ENCODE measurements around the gene NAT8L.
A peak's percentile ranks its signal among the peaks of the same experiment; 100 is the strongest.
"Not testable (repeated sequence)": the region's sequence is repeated elsewhere in the genome, so short reads cannot be mapped to it uniquely, and the experiment has no call there.

NAT8L gene, protein sequence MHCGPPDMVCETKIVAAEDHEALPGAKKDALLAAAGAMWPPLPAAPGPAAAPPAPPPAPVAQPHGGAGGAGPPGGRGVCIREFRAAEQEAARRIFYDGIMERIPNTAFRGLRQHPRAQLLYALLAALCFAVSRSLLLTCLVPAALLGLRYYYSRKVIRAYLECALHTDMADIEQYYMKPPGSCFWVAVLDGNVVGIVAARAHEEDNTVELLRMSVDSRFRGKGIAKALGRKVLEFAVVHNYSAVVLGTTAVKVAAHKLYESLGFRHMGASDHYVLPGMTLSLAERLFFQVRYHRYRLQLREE

DNA sequence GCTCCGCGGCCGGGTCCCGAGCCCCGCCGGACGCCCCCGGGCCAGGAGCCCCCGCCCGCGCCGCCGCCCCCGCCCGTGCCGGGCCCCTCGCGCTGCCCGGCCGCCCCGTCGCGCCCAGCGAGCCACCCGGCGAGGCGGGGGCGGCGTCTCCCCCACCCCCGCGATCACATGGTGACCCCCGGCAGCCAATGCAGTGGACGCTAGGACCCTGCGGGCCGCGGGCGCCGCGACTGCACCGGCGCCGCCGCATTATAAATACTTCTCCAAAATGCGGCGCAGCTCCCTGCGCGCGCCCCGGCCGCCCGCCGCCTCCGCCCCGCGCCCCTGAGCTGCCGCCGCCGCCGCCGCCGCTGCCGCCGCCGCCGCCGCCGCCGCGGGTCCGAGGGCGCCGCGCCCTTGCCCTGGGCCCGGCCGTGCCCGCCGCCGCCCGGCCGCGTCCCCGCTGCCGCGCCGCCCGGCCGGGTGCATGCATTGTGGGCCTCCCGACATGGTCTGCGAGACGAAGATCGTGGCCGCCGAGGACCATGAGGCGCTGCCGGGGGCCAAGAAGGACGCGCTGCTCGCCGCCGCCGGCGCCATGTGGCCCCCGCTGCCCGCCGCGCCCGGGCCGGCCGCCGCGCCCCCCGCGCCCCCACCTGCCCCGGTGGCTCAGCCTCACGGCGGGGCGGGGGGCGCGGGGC, at the start of gene NAT8L:
NAT8L (plus strand) TSS at position 282 of the 680 bp plus-strand sequence; CDS start at position 467, 185 bp downstream.
- DNase-seq: no peak

DNA sequence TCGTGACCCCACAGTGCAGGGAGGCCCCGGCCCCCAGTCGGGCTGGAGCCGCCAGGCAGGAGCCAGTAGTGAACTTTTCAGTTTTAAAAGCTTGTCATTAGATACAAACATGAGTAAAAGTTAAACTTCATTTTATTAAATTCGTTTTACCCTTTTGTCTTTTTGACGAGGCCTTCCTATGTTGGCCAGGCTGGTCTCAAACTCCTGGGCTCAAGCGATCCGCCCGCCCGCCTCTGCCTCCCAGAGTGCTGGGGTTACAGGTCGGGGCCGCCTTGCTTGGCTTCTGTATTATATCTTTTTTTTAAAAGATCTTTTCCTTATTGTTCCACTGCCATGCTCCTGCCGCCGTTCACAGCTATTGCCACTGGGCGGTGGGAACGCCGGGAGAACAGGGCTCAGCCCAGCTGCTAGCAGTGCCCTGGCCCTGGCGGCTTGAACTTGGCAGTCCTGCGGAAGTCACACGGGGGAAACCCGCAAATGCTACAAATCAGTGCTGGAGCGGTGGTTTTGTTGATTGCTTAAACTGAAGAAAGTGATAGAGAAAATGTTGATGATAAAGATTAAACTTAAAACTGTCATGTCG, 49.4 kb upstream of the NAT8L start:
- peak; percentile 69 for DNase-seq

DNA sequence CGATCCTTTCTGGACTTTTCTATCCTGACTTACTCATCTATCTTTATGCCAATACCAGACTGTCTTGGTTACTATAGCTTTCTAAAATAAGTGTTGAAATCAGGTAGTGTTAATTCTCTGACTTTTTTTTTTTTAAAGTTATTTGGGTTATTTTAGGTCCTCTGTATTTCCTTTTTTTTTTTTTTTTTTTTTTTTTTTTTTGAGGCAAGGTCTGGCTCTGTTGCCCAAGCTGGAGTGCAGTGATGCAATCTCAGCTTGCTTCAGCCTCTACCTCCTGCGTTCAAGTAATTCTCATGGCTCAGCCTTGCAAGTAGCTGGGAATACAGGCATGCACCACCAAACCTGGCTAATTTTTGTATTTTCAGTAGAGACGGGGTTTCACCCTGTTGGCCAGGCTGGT, 47.5 kb upstream of the NAT8L start:
- no peak for DNase-seq

DNA sequence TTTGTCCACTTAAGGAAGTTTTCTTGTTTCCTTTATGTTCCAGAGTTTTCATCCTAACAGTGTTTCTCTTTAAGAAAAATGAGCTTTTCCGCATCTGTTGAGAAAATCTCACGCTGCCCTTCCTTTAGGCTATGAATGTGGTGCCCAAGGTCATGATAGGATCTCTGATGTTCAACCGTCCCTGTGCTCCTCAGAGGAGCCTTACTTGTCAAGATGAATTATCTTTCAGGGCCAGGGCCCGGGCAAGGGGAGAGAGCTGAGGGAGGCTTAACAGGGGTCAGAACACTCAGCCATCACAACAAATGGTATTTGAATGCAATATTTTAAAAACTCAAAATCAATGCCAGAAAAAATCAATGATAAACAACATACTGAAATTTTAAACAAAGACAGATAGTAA, 44.1 kb upstream of the NAT8L start:
- no peak for DNase-seq

DNA sequence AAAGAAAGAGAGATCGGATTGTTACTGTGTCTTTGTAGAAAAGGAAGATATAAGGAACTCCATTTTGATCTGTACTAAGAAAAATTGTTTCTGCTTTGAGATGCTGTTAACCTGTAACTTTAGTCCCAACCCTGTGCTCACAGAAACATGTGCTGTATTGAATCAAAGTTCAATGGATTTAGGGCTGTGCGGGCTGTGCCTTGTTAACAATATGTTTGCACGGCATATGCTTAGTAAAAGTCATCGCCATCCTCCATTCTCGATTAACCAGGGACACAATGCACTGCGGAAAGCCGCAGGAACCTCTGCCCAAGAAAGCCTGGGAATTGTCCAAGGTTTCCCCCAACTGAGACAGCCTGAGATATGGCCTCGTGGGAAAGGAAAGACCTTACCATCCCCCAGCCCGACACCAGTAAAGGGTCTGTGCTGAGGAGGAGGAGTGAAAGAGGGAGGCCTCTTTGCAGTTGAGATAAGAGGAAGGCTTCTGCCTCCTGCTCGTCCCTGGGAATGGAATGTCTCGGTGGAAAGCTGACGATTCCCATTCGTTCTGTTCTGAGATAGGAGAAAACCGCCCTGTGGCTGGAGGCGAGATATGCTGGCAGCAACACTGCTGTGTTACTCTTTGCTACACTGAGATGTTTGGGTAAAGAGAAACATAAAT, 37.6 kb upstream of the NAT8L start:
- not testable (repeated sequence) for DNase-seq

DNA sequence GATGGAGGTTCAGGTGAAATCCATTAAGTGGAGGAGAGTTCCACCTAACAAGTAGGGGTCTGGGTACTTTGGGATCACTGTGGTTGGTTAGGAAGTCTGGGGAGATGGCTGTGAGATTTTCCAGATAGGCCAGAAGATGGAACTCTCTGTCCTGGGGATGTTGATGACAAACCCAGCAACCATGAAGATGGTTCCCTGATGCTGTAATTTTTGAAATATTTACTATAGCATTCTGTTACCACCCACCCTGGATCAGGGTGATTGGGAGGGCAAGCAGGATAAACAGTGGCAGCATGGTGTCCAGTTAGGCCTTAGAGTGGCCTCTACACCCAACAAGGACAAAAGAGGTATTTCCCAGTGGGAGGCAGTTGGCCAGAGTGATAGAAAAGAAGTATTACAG, 34.4 kb upstream of the NAT8L start:
- no peak for DNase-seq

DNA sequence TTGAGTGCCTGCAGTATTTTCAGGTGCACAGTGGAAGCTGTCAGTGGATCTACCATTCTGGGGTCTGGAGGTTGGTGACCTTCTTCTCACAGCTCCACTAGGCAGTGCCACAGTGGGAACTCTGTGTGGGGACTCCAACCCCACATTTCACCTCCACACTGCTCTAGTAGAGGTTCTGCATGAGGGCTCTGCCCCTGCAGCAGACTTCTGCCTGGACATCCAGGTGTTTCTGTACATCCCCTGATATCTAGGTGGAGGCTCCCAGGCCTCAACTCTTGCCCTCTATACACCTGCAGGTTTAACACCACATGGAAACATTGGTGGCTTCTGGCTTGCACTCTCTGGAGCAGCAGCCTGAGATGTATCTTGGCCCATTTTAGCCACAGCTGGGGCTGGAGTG, 33.3 kb upstream of the NAT8L start:
- DNase-seq: no peak

DNA sequence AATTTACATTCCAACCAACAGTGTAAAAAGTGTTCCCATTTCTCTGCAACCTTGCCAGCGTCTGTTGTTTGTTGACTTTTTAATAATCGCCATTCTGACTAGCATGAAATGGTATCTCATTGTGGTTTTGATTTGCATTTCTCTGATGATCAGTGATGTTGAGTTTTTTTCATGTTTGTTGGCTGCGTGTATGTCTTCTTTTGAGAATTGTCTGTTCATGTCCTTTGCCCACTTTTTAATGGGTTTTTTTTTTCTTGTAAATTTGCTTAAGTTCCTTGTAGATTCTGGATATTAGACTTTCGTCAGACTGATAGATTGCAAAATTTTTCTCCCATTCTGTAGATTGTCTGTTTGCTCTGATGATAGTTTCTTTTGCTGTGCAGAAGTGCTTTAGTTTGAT, 32.0 kb upstream of the NAT8L start:
- not testable (repeated sequence) for DNase-seq

DNA sequence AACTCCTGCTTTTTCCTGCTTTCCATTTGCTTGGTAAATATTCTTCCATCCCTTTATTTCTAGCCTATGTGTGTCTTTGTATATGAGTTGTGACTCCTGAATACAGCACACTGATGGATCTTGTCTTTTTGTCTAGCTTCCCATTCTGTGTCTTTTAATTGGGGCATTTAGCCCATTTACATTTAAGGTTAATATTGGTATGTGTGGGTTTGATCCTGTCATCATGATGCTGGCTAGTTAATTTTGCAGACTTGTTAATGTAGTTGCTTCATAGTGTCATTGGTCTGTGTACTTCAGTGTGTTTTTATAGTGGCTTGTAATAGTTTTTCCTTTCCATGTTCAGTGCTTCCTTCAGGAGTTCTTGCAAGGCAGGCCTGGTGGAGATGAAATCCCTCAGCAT, 28.0 kb upstream of the NAT8L start:
- DNase-seq: not testable (repeated sequence)

DNA sequence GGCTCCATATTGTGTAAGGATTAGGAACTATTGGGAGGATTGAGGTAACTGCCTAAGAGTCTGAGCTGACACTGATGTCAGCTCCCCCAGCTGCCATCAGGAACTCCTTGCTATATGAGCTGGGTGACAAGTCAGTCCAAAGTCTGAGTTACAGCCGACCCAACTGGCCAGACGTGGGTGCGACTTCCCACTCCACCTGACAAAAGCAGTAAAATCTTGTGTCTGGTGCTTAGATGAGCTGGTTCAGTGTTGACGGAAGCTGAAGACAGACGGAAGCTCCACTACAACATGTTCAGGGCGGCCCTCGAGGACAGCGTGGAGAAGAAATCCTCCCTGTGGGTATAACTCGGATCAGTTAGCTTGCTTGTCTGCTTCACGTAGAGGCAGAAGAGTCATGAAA, 22.8 kb upstream of the NAT8L start:
- no peak for DNase-seq

DNA sequence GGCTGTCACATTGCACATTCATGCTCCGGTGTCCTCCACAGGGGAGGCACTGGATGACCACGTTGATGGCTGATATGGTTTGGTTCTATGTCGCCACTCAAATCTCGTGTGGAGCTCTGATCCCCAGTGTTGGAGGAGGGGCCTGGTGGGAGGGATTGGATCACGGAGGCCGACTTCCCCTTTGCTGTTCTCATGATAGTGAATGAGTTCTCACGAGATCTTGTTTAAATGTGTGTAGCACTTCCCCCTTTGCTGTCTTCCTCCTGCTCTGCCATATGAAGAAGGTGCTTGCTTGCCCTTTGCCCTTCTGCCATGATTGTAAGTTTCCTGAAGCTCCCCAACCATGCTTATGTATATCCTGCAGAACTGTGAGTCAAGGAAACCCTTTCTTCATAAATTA, 22.3 kb upstream of the NAT8L start:
- no peak for DNase-seq

DNA sequence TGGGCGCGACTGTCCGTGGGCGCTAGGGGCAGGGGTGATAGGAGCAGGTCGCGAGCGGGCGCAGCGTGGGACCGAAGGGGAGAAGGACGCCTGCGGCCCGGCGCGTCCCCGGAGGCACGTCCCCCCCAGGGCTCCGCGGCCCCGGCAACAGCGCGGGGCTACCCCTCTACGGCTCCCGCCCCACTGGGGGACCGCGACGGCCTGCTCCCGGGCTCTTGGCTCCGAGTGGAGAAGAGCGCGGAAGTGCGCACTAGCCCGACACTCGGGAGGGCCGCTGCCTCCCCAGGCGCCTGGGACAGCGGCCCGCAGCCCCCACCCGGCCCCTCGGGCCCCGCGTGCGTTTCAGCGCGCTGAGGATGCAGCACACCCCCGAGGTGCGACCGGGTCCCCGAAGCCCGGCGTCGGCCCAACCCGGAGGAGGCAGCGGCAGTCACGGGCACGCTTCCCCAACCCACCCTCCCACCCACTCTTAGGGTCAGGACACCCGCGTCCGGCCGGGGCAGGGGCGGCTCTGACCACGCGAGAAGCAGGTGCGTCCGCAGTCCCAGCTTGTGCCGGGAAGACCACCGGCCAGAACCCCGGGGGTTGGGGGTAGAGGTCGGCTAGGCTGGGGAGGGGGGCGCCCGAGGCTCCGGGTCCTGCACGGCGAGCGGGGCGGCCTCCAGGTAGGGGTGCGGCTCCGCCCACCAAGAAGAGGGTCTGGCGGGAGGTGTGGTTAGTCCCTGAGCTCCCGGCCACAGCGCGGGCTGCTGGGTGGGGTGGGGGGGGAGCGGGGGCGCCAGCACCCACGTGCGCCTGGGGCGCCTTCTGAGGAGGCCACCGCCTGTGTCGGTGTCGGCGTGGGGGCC, 18.5 kb upstream of the NAT8L start:
- no peak for DNase-seq

DNA sequence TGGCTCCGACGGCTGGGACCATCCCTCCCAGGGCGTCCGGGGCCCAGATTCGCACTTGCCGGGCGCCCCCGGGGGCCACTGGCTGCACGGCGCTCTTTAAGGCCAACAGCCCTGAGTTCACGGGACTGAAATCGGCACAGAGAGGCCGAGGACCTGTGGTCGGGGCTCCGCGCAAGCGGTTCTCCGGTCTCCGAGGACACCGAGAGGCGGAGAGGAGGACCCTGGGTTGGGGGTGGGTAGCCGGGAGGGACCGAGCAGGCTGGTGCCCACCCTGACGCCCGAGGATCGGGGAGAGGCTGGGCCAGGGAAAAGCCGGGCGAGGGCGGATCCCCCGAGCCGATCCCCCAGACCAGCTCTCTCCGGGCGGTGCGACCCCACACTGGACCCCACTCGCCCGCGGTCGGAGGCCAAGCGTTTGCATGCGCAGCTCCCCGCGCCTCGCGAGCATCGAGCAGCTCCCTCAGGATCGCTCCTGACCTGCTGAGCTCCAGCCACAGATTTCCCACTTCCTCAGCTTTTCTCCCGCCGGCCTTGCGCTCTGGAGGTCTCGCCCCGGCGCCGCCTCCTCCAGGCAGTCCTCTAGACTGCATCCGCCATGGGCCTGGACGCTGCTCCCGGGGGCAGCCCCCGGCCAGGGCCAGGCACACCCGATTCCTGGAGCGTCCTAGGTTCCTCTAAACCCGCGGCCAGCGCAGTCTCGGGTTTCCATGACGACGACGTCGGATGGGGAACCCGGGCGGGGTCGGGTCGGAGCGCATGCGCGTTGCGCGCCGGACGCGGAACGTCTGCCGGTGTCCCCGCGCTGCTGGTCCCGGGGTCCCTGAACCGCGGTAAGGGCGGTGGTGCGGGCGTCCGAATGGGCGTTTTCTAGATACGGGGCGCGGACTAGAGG, 17.6 kb upstream of the NAT8L start:
- peak; percentile 92 for DNase-seq

DNA sequence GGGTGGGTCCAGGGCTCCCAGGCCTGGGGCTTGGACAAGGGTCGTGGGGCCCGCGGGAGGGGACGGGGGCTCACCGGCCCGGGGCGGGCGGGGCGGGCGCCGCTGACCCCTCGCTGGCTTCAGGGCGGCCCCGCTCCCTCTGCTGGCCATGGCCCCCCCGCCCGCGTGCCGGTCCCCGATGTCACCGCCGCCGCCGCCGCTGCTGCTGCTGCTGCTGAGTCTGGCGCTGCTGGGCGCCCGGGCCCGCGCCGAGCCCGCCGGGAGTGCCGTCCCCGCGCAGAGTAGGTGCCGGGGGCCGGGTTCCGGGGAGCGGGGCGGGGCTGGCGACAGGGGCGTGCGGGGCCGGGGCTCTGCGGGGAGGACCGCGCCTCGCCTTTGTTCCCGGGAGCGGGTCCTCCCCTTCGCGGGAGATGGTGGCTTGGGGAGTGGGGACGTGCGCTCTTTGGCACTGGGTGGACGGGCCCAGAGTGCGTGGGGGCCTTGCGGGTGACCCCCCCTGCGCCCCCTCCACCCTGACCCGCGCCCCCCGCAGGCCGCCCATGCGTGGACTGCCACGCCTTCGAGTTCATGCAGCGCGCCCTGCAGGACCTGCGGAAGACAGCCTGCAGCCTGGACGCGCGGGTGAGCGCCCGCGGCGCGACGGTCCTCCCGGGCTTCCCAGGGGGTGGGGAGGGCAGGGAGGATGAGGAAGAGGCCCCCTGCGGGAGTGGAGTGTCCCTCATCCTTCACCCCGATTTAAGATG, 16.8 kb upstream of the NAT8L start:
- DNase-seq: peak; percentile 55

DNA sequence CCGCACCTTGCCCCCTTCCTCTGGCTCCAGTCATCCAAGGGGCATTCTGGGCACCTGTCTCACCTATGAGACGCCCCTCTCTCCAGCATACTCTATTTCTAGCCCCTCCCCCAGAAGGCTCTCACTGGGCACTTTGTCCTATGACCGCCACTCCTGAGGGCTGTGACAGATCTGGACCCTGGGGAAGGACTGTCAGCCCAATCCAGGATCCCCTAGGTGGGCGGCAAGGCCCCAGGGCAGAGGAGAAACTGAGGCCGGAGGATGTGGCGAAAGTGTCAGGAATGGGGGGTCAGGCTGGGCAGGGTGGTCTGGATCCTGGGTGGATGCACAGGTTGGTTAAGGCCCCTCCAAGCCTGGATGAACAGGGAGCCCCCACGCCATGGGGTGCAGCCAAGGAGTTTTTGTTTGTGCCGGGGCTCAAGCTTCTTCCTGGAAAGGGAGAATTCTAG, 16.2 kb upstream of the NAT8L start:
- no peak for DNase-seq

DNA sequence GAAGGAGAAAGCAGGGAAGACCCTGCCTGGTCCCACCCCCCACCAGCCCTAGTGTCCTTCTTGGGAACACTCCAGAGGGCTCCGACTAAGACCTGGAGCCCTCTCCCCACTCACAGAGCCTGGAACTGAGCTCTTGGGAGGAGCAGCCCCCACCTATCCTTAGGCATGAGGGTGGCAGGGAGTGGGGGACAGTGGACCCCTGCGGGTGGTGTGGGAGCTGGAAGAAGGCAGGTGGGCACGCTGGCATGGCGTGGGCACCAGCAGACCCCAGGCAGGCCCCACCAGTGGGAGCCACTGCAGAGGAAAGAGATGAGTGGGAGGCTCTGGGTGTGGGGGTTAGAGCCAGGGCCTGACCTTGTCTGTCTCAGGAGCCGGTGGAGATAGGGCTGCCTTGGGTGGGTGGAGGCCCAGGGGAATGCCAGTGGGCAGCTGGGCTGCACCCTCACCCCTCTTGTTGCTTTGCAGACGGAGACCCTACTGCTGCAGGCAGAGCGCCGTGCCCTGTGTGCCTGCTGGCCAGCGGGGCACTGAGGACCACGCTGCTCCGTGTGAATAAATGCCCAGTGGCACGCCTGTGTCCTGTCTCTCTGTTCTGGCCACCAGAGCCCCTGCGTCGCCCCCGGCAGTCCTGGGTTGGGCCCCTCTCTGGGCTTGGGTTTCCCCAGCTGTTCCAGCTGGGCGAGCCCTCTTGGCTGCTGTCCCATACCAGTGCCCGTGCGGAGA, 15.6 kb upstream of the NAT8L start:
- no peak for DNase-seq

DNA sequence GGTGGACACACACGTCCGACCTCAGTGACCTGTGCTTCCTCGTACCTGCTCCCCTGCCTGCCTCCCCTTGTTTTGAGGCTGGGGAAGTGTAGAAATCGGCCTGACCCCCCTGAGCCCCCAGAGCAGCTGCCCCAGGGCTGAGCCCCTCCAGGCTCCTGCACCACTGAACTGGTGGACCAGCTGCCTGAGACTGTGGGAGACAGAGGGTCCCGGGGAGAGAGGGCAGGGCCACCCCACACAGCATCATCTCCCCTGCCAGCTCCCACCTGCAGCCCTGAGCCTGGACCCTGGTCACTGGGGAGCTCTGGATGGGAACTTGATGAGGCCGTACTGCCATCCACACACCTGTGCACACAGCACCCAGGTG, 15.0 kb upstream of the NAT8L start:
- DNase-seq: no peak

DNA sequence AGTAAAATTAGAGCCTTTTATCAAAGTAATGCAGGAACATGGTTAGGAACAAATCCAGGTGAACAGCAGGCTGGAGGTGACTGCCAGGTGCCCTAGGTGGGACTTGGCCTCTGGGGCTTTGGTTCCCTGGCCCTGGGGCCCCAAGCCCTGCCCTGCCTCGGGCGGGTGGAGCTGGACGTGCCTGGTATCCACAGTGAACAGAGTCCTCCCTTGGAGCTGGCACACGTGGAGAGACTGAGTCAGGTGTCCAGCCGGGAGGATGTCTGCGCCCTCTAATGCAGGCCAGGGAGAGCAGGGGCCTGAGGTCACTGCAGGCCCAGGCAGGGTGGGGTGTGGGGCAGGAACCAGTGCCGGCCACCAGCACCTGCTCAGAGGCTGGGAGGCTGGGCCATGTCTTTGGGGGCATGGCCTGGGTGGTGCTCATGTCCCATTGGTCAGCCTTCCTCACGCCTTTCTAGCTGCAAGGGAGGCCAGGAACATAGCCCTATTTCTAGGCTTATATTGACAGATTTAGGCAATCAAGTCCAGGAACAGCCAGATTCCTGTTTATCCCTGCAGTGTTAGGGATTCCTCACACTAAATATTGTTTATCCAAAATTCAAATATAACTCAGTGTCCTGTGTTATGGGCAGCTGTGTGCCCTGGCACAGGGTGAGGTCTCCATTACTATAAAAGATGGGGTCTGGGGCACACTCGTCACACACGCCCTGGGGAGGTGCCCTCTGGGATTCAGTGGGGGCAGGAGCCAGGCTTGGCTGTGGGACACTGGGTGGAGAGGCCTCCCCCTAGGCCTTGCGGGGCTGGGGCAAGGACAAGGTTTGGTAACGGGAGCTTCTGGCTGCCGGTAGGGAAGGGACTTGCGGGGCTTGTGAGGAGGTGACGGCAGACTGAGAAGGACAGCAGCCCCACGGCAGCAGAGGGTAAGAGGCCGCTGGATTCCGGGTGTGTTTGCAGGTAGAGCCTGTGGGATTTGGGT, 14.3 kb upstream of the NAT8L start:
- no peak for DNase-seq

DNA sequence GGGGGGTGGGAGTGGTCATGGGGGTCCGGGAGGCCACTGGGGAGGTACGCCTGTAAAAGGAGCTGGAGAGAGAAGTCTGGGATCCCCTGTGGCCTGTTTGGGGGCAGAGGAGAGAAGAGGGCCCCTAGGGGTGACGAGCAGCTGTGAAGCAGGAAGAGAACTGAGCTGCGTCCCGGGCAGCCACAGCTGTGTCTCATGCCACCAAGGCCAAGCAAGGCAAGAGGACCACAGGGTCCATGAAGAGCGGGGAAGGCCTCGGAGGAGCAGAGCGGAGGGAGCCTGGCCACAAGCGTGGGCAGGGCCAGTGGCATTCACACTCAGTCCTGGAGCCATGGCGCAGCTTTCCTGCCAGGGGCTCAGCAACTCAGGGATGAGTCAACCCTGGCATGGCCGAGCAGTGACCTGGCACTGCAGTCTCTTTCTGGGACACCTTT, 13.6 kb upstream of the NAT8L start:
- no peak for DNase-seq

Measured in stimulated activated CD8-positive, alpha-beta memory T cell treated with anti-CD3 and anti-CD28 coated beads, Interleukin-4, amount 100 ng/mL, for 48 hours (primary cell).